ENCODE measurements around the gene PDE1C.

- TF ChIP-seq CTCF (conservative IDR thresholded peaks at IDR 0.05; ENCODE audit: low read length) (no peak), EZH2phosphoT487 (IDR thresholded peaks at IDR 0.05; ENCODE audit: borderline replicate concordance) (no peak)
Measured at GRCh38 chr7:31974351-31974750, 95.9 kb downstream of the PDE1C start.
